GM21619 (cell line): ENCODE measurements around the gene STAU1.
"Not testable (repeated sequence)": the region's sequence is repeated elsewhere in the genome, so short reads cannot be mapped to it uniquely, and the experiment has no call there.

Source experiments
- ATAC-seq: cut with Tn5 transposase; IDR thresholded peaks from one replicate; pipeline ENCODE4 v1.9.1; 2021; ENCODE audit not compliant: unreplicated experiment

The STAU1 gene

DNA sequence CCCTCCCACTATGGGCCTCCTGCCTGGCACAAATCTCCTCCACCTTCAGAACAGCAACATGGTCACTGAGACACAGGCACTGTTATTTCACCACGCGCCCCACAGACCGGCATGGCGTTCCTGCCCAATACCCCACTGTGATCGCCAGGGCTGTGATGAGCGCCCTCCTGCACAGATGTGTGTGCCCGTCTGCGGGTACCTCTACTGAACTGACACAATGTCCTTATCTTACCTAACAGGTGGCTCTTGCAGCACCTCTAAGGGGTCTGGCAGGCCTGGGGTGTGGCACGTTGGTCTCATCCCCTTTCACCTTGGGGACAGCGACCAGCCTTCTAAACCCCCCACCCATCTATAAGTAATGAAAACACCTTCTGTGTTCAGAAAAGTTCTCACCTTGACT, 64.2 kb downstream of the STAU1 start:
- no peak for ATAC-seq

DNA sequence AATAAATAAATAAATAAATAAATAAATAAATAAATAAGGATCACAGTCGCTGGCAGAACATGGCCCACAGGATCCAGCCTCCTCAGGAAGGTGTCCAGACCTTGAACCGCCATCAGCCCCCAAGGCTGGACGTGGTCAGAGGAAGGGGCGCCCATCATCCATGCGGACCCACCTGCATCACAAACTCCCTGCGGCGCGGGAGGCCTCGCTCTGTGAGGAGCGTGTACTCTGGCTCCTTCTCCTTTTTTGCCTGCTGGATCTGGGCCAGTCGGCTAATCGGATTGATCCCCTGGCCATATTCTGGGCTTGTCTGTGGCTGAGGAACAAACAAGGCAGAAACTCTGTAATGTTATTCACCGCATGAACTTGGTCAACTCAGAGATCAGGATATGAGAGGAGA, 65.2 kb downstream of the STAU1 start:
- no peak for ATAC-seq

- no peak for ATAC-seq
These were observed 68.1 kb downstream of the STAU1 start for GRCh38 chr20:49119988-49120387.

- no peak for ATAC-seq
These were observed 69.8 kb downstream of the STAU1 start for GRCh38 chr20:49118307-49118706.

DNA sequence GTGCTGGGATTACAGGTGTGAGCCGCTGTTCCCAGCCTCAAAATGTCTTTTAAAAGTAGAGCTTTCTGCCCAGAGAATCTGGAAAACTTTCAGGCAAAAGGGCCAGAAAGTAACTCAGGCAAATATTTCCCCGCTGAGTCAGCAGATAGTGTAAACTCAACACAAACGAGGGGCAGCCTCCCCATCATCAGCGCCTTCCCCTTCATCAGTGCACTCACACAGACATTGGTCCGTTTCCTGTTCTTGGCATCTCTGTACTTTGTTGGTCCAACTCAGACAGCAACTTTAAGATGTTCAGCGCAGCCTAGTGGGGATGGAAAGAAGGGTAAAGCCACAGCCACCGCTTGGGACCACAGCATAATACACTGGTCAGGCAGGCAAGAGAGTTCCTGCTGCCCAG, 72.6 kb downstream of the STAU1 start:
- no peak for ATAC-seq

DNA sequence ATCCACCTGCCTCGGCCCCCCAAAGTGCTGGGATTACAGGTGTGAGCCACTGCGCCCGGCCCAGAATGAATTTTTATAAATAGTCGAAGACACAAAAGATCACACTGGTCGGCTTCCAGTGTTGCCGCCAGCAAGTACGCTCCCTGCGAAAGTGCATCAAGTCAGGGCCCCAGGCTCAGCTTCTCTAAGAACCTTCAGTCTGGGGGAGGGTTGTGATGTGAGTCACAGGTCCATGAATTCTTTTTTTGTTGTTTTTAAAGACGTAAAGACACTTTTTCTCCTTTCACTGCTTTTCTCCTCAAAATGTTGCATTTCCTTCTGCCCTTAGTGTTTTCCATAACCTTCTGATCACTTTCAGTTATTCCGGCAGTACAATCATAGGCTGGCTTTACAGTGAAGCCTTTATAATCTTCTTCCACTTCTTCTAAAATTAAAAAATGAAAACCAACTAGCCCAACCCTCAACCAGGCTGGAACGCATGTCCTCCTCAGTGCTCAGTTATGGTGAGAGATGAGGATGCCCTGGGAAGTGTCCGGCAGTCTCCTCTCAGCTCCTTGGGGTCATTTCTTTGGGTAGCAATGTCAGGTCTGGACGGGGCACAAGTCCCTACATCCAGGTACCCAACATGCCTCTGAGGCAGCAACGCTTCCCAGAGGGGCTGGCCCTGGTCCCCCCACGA, 75.4 kb downstream of the STAU1 start:
- no peak for ATAC-seq

DNA sequence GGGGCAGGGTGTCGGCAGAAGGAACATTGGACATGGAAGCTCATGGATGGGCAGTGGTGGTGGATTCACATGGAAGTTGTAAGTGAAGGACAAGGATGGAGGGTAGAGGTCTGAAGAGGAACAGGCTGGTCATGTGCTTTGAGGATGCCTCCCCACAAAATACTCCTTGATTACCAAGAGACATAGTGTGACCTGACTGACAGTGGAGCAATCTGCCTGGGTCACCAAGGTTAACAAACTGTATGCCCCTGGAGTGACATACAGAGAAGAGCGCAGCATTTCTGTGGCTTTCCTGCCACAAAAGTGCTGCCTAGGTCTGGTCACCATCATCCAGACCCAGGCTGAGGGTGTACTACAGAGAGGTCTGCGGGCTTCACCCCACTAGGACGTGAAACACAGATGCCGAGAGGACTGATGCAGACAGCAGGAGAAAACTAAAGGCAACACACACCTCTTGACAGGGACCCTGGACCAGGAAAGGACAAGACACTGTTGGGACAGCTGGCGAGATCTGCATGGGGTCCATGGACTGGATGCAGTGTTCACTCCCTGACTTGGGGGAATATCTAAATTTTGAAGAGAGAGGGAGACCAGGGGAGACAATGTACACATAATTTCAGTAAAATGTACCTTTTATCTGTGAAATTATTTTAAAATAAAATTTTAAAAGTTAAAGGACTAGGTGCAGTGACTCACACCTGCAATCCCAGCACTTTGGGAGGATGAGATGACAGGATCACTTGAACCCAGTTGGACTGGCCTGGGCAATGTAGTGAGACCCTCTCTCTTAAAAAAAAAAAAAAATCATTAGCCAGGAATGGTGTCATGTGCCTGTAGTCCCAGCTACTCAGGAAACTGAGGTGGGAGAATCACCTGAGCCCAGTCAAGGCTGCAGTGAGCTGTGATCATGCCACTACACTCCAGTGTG, 77.1 kb downstream of the STAU1 start:
- ATAC-seq, result no peak

GRCh38 chr20:49106328-49106727, 81.8 kb downstream of the STAU1 start:
- no peak for ATAC-seq

DNA sequence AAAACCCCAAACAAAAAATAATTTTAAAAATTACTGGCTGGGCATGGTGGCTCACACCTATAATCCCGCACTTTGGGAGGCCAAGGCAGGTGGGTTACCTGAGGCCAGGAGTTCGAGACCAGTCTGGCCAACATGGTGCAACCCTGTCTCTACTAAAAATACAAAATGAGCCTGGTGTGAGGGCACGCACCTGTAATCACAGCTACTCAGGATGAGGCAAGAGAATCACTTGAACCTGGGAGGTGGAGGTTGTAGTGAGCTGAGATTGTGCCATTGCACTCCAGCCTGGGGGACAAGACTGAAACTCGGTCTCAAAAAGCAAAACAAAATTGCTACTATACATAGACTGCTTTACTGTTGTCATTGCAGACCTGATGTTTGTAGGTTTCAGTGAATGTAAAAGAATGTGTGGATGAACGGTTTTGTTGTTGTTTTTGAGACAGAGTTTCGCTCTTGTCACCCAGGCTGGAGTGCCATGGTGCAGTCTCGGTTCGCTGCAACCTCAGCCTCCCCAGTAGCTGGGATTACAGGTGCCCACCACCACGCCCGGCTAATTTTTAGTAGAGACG, 83.1 kb downstream of the STAU1 start:
- ATAC-seq, result not testable (repeated sequence)

DNA sequence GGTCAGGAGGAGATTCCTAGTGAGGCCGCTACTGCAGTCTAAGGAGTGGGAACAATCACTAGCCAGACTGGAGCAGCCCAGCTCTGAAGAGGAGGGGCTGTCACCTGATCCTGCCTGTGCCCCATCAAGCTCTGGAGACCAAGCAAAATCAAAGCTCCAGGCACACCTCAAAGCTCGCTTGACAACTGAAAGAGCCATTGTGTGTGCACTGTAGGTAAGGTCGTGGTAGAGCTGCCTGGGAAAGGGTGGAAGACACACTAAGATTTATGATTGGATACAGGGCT, 83.8 kb downstream of the STAU1 start:
- ATAC-seq, result no peak

GRCh38 chr20:49103647-49104364, 84.3 kb downstream of the STAU1 start:
- no peak for ATAC-seq

- no peak for ATAC-seq
These were observed 85.1 kb downstream of the STAU1 start for GRCh38 chr20:49103019-49103418.

DNA sequence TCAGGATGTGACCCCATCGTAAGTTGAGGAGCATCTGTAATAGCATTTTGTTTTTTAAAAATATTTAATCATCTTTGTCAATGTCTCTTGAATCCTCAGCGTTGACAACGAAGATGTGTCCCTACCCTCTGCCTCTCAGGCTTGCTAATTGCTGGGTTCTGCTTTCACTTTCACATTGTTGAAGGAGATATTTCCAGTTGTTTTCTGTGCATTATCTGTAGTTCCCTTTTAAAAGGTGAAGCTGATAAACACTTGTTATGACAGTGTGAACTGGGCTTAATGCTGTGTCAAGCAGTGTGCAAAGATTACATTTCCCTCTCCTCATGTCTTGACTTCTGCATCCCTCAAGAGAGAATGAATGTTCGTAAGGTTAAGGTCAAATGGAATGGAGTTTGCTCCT, 87.2 kb downstream of the STAU1 start:
- no peak for ATAC-seq

GRCh38 chr20:49100292-49100691, 87.8 kb downstream of the STAU1 start:
- not testable (repeated sequence) for ATAC-seq

GRCh38 chr20:49099011-49099410, 89.1 kb downstream of the STAU1 start:
- ATAC-seq, result no peak

DNA sequence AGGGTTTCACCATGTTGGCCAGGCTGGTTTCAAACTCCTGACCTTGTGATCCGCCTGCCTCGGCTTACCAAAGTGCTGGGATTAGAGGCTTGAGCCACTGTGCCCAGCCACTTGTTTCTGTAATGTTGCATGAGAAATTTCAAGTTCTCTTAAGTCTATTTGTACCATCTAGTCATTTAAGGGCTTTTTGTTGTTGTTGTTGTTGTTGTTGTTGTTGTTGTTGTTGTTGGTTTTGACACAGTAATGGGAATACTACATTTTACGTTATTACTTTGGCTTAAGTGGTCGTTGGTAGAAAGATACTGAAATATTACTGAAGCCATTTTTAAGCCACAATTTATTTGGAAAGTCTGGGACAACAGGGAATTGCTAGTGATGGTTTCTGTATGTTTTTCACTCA, 90.0 kb downstream of the STAU1 start:
- no peak for ATAC-seq

- ATAC-seq, result no peak
These were observed 91.0 kb downstream of the STAU1 start for GRCh38 chr20:49097159-49097558.

- no peak for ATAC-seq
These were observed 91.9 kb downstream of the STAU1 start for GRCh38 chr20:49096203-49096730.

DNA sequence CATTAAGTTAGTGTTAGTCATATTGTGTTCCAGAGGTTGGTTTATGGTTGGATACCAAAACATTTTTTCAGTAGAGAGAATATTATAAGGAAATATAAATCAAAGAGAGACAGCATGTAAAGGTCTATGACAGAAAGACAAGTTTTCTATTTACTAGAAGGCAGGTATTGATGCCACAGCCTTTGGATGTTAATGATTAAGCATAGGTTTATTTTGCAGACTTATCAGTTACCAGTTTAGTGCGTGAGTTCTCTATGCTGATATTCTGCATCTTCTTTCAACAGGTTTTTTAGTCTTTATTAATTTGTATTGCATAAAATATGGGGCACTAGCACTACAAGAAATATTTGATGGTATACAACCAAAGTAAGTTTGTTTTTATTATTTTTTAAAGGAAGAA, 96.4 kb downstream of the STAU1 start:
- no peak for ATAC-seq

- no peak for ATAC-seq
These were observed 97.0 kb downstream of the STAU1 start for GRCh38 chr20:49091104-49091503.

GRCh38 chr20:49082295-49082694, 105.8 kb downstream of the STAU1 start:
- ATAC-seq, result not testable (repeated sequence)
